Activated CD4-positive, CD25-positive, alpha-beta regulatory T cell treated with anti-CD3 and anti-CD28 coated beads, Interleukin-2, amount 50 U/mL, for 72 hours (primary cell): ENCODE data around the gene IL37.
"Not testable (repeated sequence)": the region's sequence is repeated elsewhere in the genome, so short reads cannot be mapped to it uniquely, and the experiment has no call there.

ENCODE experiments used
- DNase-seq: peaks from one replicate; pipeline ENCODE4 v3.0.0; 2021

IL37 gene

GRCh38 chr2:112923967-112924338, 13.0 kb downstream of the IL37 start:
- DNase-seq: no peak

- no peak for DNase-seq
These were observed 13.4 kb downstream of the IL37 start for GRCh38 chr2:112924360-112924759.

DNA sequence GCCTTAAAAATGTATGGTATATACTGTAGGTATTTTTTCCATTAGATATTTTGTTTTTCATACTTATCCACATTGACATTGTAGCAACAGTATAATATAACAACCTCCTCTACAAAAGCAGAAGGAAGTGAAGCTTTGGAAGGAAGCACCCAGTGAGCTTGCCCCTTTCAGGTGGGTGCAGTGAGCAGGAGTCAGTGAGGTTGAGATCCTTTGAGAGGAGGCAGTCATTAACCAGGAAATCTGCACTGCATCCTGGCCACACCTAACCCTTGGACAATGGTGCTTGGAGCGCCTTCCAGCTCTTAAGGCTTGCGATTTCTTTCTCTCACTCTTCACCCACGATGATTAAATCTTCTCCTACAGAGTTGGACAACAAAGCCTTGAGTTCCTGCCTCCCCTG, 13.9 kb downstream of the IL37 start:
- DNase-seq: no peak

DNA sequence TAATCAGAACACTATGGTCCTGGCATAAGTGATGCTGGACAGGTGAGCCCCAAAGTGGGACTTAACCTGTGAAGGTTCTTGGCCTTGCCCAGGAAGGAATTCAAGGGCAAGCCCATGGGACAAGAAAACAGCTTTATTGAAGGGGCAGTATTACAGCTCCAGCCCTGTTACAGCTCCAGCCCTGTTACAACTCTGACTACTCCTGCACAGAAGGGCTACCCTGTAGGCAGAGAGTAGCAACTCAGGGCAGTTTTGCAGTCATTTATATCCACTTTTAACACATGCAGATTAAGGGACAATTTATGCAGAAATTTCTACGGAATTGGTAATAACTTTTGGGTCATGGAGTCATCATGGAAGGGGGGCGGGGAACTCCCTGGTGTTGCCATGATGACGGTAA, 15.7 kb downstream of the IL37 start:
- no peak for DNase-seq

GRCh38 chr2:112927745-112928144, 16.8 kb downstream of the IL37 start:
- no peak for DNase-seq

DNA sequence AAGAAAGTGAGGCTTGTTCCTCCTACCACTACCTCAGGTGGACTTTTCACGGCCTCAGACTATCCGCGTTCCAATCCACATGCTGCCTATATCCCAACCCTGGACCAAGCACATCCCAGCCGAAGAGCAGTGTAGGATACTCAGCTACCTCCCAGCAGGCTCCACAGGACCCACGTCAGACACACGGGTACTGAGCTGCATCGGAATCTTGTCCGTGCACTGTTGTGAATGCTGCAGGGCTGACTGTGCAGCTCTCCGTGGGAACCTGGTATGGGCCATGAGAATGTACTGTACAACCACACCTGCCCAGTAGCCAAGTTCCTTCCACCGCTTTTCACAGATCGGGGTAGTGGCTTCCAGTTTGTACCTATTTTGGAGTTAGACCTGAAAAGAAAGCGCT, 22.3 kb downstream of the IL37 start:
- no peak for DNase-seq

- DNase-seq: not testable (repeated sequence)
These were observed 23.2 kb downstream of the IL37 start for GRCh38 chr2:112934117-112934516.

- DNase-seq: no peak
These were observed 25.9 kb downstream of the IL37 start for GRCh38 chr2:112936927-112937232.

DNA sequence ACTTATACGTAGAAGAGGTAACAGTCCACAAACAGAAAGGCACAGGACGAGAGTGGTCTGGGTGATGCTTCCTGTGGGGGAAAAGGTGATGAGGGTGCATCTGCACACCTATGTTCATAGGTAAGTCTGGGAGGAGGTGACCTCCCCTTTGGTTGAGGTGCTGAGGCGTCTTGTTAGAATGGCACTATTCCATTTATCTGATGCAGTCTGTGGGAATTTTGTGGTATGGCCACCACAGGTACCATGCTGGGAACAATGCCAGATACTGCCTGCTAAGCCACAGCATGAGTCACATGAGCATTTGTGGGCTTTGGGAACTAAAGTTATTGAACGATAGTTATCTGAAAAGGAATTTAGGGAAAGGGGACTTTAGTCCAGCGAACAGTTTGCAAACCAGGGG, 27.9 kb downstream of the IL37 start:
- DNase-seq: no peak

- no peak for DNase-seq
These were observed 28.5 kb downstream of the IL37 start for GRCh38 chr2:112939425-112939824.

DNA sequence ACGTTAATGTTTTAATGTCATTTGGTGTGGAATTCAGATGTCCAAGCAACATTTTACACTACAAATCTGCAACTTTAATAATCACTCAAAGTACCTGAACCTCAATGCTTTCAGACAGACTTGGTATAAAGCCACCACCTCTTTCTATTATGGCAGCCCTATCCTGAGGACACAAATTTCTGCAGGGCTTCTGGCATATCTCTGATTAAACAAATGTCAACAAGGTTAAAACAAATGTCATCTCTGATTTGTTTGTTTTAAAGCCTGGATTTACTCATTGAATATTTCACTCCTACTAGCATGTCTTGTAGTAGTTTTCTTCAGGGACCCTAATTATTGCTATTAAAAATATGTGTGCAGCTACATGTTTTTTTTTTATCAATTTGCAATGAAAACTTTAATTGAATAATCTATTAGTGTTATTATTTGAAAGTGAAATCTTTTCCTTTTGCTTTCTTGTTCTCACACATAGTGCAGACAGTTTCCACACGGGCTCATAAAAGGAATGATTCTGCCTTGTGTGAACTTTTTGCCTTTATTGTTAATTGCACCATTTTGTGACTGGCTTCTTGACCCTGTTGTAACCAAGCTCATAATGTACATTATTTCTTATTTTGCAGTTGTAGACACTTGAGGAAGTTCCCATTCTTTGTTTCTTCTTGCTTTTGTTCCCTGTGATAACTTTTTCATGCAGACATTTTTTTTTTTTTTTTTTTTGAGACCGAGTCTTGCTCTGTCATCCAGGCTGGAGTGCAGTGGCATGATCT, 30.1 kb downstream of the IL37 start:
- no peak for DNase-seq

DNA sequence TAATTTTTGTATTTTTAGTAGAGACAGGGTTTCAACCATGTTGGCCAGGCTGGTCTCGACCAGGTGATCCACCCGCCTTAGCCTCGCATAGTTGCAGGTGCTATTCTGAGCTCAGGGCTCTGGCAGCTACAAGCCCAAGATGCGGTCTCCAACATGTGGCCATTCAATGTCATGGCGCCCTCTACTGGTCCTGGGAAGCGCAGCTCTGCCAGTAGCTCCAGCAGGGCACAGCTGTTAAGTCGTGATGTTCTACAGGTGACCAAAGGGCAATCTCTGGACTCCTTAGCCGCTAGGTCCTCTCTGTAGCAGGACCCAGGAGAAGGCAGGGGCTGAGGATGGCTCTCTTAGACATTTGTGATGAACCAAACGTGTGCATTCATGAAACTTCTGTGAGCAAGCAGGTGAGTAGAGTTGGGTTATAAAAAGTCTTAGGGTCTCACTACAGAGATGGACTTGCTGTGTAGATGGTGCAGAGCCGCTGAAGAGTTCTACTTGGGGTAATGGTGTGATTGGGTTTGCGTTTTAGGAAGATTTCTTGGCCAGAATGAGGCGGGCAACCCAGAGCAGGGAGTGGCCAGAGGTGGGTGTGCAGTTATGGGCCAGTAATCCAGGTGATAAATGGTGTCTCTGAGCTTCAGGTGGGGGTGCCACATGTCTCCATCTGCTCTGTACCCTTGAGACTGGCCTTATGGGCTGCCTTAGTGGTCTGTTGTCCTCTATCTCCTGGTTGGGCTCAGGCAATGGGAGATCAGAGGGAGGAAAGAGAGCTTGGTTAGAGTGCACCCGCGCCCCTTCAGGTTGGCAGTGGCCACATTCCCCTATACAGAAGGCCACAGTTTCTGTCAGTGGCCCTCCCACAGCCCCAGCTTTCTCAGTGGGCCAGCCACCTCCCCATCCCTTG, 31.0 kb downstream of the IL37 start:
- DNase-seq: peak; percentile 65

- no peak for DNase-seq
These were observed 31.7 kb downstream of the IL37 start for GRCh38 chr2:112942654-112943002.

DNA sequence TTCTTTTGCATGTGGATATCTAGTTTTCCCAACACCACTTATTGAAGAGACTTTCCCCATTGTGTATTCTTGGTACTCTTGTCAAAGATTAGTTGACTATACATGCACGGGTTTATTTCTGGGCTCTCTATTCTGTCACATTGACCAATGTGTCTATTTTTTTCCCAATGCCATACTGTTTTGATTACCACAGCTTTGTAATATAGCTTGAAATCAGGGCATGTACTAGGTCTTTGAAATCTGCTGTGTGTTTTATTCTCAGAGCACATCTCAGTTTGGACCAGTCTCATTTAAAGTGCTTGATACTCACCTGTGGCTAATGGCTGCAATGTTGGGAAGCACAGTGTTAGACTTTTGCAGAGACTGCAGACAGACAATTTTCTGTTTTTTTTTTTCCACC, 34.0 kb downstream of the IL37 start:
- no peak for DNase-seq

DNA sequence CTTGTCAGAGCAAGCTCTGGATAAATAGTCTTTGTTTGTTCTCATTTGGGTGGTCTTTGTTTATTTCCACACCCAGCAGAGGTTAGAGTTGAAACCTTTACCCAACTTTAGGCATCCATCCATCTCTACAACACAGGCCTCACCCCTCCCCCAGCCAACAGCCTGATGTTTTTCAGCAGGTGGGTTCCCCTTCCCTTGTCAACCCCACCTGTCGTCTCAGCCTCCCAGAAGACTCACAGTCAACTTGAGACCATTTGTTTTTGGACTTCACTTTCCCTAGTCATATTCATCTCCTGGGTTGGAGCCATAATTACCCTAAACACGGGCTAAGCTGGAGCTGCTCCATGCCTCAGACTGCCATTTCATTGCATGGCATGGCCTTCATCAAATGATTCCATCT, 35.1 kb downstream of the IL37 start:
- DNase-seq: no peak

DNA sequence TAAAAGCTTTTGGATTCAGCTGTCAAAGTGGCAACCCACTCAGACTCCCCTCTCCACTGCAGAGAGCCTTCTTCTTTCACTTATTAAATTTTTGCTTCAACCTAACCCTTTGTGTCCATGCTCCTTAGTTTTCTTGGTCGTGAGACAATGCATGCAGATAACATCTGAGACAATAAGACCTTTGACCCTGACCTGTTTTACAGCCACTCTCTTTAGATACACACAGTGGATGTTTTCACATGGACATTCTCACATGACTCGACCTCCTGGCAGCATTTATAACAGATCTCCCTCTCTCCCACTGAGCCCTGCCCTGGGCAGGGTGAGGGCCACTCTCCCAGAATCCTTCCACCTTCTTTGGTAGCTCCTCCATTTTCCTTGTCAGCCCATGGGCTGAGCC, 36.4 kb downstream of the IL37 start:
- no peak for DNase-seq

GRCh38 chr2:112949456-112949855, 38.5 kb downstream of the IL37 start:
- no peak for DNase-seq

- no peak for DNase-seq
These were observed 43.4 kb downstream of the IL37 start for GRCh38 chr2:112954364-112954763.

- DNase-seq: no peak
These were observed 46.5 kb downstream of the IL37 start for GRCh38 chr2:112957511-112957910.

GRCh38 chr2:112958428-112959108, 47.6 kb downstream of the IL37 start:
- DNase-seq: no peak

GRCh38 chr2:112959109-112959812, 48.3 kb downstream of the IL37 start:
- no peak for DNase-seq

DNA sequence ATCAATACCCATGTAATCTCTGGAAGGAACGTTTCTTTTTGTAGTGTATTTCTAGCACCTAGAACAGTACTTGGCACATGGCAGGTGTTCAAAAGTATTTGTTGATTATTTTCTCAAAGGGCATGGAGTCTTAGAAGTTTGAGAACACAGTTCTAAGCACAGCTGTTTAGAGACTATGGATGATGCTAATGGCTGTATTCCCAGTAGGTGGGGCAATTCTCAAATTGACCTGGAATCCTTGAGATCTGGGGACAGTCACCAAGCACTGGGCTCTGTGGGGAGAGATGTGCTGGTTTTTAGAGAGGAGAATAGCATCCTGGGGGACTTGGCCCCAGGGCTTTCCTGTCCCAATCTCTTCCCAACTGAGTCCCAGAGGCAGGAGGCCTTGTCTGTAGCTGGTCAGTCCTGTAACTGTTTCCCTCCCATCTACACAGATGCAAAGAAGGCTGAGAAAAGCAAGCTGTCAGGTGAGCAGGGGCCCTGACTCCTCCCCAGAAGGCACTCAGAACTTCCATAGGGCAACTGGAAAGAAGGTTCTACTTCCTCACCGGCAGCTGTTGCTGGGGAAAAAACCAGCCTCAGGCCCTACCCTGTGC, 49.4 kb downstream of the IL37 start:
- no peak for DNase-seq
